A549 (cell line): ENCODE data around the gene RNGTT. TPM values are rescaled to one million over a fixed set of nuclear protein-coding genes. Genes with fewer than 3 reads are reported as not detected.

Source experiments
- ATAC-seq, 2 experiments: fragments of 200-7000 bp in 1 of 2; fragments of >200 bp in 1 of 2; cut with Nextera tagmentation in 1 of 2; cut with Tn5 transposase in 1 of 2; 3 replicates each; pipeline versions ENCODE4 v1.8.0 to v1.9.1; 2018 to 2020; ENCODE audit warnings: mild to moderate bottlenecking in 1 of 2, moderate library complexity in 1 of 2
- CTCF ChIA-PET: fragments of 300-600 bp; sonication (Branson Sonifier 250); formaldehyde crosslinking; extraction: SDS; loops from one replicate; lab custom pipeline; 2021; ENCODE audit warnings: antibody characterized with exemption, inconsistent platforms; lab: Yijun Ruan, JAX
- POLR2A ChIA-PET: fragments of 350-600 bp; formaldehyde crosslinking; extraction: SDS; loops from one replicate; lab custom pipeline; 2021; ENCODE audit warnings: antibody characterized with exemption, inconsistent platforms; lab: Yijun Ruan, JAX
- DNase-seq, 2 experiments: peaks; one replicate each; pipeline versions ENCODE4 v3.0.0 to v3.0.0-alpha.2; 2011 to 2016; ENCODE audit warnings: low read depth in 1 of 2, low spot score in 1 of 2
- FAIRE-seq: peaks from 2 replicates; lab custom pipeline; 2011; peaks lifted over from hg19 to GRCh38; lab: Jason Lieb, UNC
- H3K27ac ChIP-seq, 2 experiments: fragments of >200 bp; sonication (Bioruptor Twin); formaldehyde crosslinking; 3 replicates each; pipeline ENCODE4 v1.5.1; 2016 to 2017
- H3K4me1 ChIP-seq: fragments of >200 bp; sonication (Bioruptor Twin); formaldehyde crosslinking; 3 replicates; pipeline ENCODE4 v1.6.1; 2016
- H3K4me2 ChIP-seq: fragments of >200 bp; sonication (Bioruptor Twin); formaldehyde crosslinking; 3 replicates; pipeline ENCODE4 v1.6.1; 2016
- H3K4me3 ChIP-seq: fragments of >200 bp; sonication (Bioruptor Twin); formaldehyde crosslinking; 3 replicates; pipeline ENCODE4 v1.5.1; 2016
- H3K9me3 ChIP-seq: fragments of >200 bp; sonication (Bioruptor Twin); formaldehyde crosslinking; 3 replicates; pipeline ENCODE4 v1.6.1; 2016
- BCL3 ChIP-seq: fragments of >200 bp; sonication (Bioruptor Twin); formaldehyde crosslinking; IDR thresholded peaks from 3 replicates; pipeline ENCODE4 v1.6.1; 2016
- BHLHE40 ChIP-seq: IDR thresholded peaks from 2 replicates; pipeline ENCODE4 v1.6.1; 2012; ENCODE audit warnings: low read depth, low read length, inconsistent platforms
- CBX2 ChIP-seq: fragments of 200-600 bp; sonication (generic); IDR thresholded peaks from 2 replicates; pipeline ENCODE4 v1.6.1; 2016; ENCODE audit warnings: low read depth, mild to moderate bottlenecking, borderline replicate concordance
- CTCF ChIP-seq: fragments of >200 bp; sonication (Bioruptor Twin); formaldehyde crosslinking; IDR thresholded peaks from 3 replicates; pipeline ENCODE4 v1.5.1; 2016
- EHF ChIP-seq: fragments of 250-450 bp; sonication (Bioruptor Pico); IDR thresholded peaks from 2 replicates; pipeline ENCODE4 v1.5.0; 2020; ENCODE audit warnings: mild to moderate bottlenecking
- EP300 ChIP-seq, 2 experiments: fragments of >200 bp; sonication (Bioruptor Twin); formaldehyde crosslinking; IDR thresholded peaks; 2 replicates in 1 of 2; 3 replicates in 1 of 2; pipeline ENCODE4 v1.6.1; 2016 to 2017
- ESRRA ChIP-seq: fragments of 150-350 bp; IDR thresholded peaks from 2 replicates; pipeline ENCODE4 v1.6.1; 2014; ENCODE audit warnings: mild to moderate bottlenecking, low read length, borderline replicate concordance
- FOSB ChIP-seq: fragments of 250-450 bp; sonication (Bioruptor Pico); IDR thresholded peaks from 2 replicates; pipeline ENCODE4 v1.5.0; 2020; ENCODE audit warnings: mild to moderate bottlenecking, moderate library complexity
- HMGXB4 ChIP-seq: fragments of 250-450 bp; sonication (Bioruptor Pico); IDR thresholded peaks from 2 replicates; pipeline ENCODE4 v1.5.0; 2021; ENCODE audit warnings: mild to moderate bottlenecking, moderate library complexity, borderline replicate concordance
- HOXB13 ChIP-seq: fragments of 250-450 bp; sonication (Bioruptor Pico); IDR thresholded peaks from 2 replicates; pipeline ENCODE4 v1.5.0; 2020; ENCODE audit warnings: low read depth, mild to moderate bottlenecking, moderate library complexity
- JUN ChIP-seq, 2 experiments: fragments of >200 bp; sonication (Bioruptor Twin); formaldehyde crosslinking; IDR thresholded peaks; 2 replicates in 1 of 2; 3 replicates in 1 of 2; pipeline ENCODE4 v1.6.1; 2016 to 2017
- JUNB ChIP-seq: fragments of >200 bp; sonication (Bioruptor Twin); formaldehyde crosslinking; IDR thresholded peaks from 2 replicates; pipeline ENCODE4 v1.6.1; 2016
- KDM1A ChIP-seq: fragments of 200-600 bp; sonication (generic); IDR thresholded peaks from 2 replicates; pipeline ENCODE4 v1.6.1; 2016; ENCODE audit warnings: low read depth, mild to moderate bottlenecking
- KDM5A ChIP-seq: fragments of 200-600 bp; sonication (generic); IDR thresholded peaks from 2 replicates; pipeline ENCODE4 v1.6.1; 2016; ENCODE audit warnings: antibody characterized with exemption, mild to moderate bottlenecking
- MAFK ChIP-seq: fragments of 450-650 bp; IDR thresholded peaks from 2 replicates; pipeline ENCODE4 v1.6.1; 2014; ENCODE audit not compliant: partially characterized antibody
- MAZ ChIP-seq: fragments of 150-350 bp; IDR thresholded peaks from 2 replicates; pipeline ENCODE4 v1.6.1; 2014; ENCODE audit warnings: antibody characterized with exemption, low read depth, low read length, borderline replicate concordance
- MYC ChIP-seq: IDR thresholded peaks from 2 replicates; pipeline ENCODE4 v1.6.1; 2012; ENCODE audit warnings: mild to moderate bottlenecking, inconsistent platforms, low read length, improper control_type of control experiment, borderline replicate concordance
- PBX3 ChIP-seq: IDR thresholded peaks from 2 replicates; pipeline ENCODE4 v1.6.1; 2012
- PHF8 ChIP-seq: fragments of 200-600 bp; sonication (generic); IDR thresholded peaks from 2 replicates; pipeline ENCODE4 v1.6.1; 2016; ENCODE audit warnings: low read depth, mild to moderate bottlenecking, antibody characterized with exemption, moderate library complexity, borderline replicate concordance
- RAD21 ChIP-seq, 2 experiments: fragments of >200 bp in 1 of 2; sonication (Bioruptor Twin) in 1 of 2; formaldehyde crosslinking in 1 of 2; IDR thresholded peaks in 1 of 2; conservative IDR thresholded peaks in 1 of 2; 2 replicates in 1 of 2; 3 replicates in 1 of 2; pipeline ENCODE4 v1.6.1; 2012 to 2018; ENCODE audit warnings: inconsistent platforms in 1 of 2
- RARB ChIP-seq: fragments of 250-450 bp; sonication (Bioruptor Pico); IDR thresholded peaks from 2 replicates; pipeline ENCODE4 v1.8.0; 2021; ENCODE audit warnings: mild to moderate bottlenecking, moderate library complexity
- REST ChIP-seq: fragments of 200-600 bp; sonication (generic); IDR thresholded peaks from 2 replicates; pipeline ENCODE4 v1.6.1; 2016; ENCODE audit warnings: antibody characterized with exemption, mild to moderate bottlenecking, moderate library complexity
- RFX5 ChIP-seq: fragments of 450-650 bp; IDR thresholded peaks from 2 replicates; pipeline ENCODE4 v1.7.1; 2014; ENCODE audit warnings: antibody characterized with exemption, mild to moderate bottlenecking, moderate library complexity
- SMC3 ChIP-seq: fragments of >200 bp; sonication (Bioruptor Twin); formaldehyde crosslinking; IDR thresholded peaks from 3 replicates; pipeline ENCODE4 v1.6.1; 2018; ENCODE audit warnings: inconsistent platforms
- SREBF2 ChIP-seq: fragments of 450-650 bp; IDR thresholded peaks from 2 replicates; pipeline ENCODE4 v1.6.1; 2014; ENCODE audit warnings: mild to moderate bottlenecking, moderate library complexity
- ZC3H11A ChIP-seq: fragments of 450-650 bp; IDR thresholded peaks from 2 replicates; pipeline ENCODE4 v1.6.1; 2014; ENCODE audit warnings: antibody characterized with exemption, mild to moderate bottlenecking
- ZFP36 ChIP-seq: fragments of 450-650 bp; IDR thresholded peaks from 2 replicates; pipeline ENCODE4 v1.6.1; 2014; ENCODE audit warnings: borderline replicate concordance; ENCODE audit not compliant: partially characterized antibody
- WGBS: methylation state at CpG from one replicate; pipeline ENCODE4 v1.1.6; 2017; ENCODE audit errors: missing lambda C conversion rate; 5-methylcytosine and 5-hydroxymethylcytosine counted together
- polyA plus RNA-seq, 4 experiments: library from polyadenylated mRNA; depleted of rRNA in 3 of 4; stranded (reverse); fragments of >200 nt; fragmentation: RNase III in 1 of 4; extraction: RNeasy Plus Mini Kit Qiagen cat#74134 plus additional on column Dnase treatment in 1 of 4; gene quantifications; 2 replicates in 3 of 4; 3 replicates in 1 of 4; pipeline ENCODE4 v1.2.3, GENCODE V29; 2011 to 2017

RNGTT gene
- polyA plus RNA-seq, 2 of the 4 experiments (the other 2 are of a cell fraction) = 11.6 to 15.0 TPM

- CTCF ChIA-PET = no interaction called here
- POLR2A ChIA-PET = no interaction called here
- H3K4me3 ChIP-seq = no peak overlapping the region
- FAIRE-seq = no peak
- TF ChIP-seq MAZ (no peak), FOSB (no peak), PBX3 (no peak), SREBF2 (no peak), CBX2 (no peak), RFX5 (no peak), ZC3H11A (no peak), KDM5A (no peak), JUN (IDR thresholded peaks at IDR 0.05) (no peak), KDM1A (no peak), SMC3 (no peak), MAFK (no peak)
- H3K9me3 ChIP-seq = no peaks in the 10 kb centered on the region
- 3% methylated on average over 3 of the region's 3 CpGs for WGBS
- no peak for DNase-seq
- H3K27ac ChIP-seq = no peak overlapping the region
- no peaks in the 10 kb centered on the region for H3K4me1 ChIP-seq
- no peak overlapping the region for H3K4me2 ChIP-seq
- no peak for ATAC-seq
Measured at GRCh38 chr6:88572449-88573139, 390.8 kb downstream of the RNGTT start.

- no peak for TF ChIP-seq CTCF
- TF ChIP-seq MAFK = no peak
- no peak for TF ChIP-seq EHF (CRISPR knock-in tag)
- TF ChIP-seq HOXB13 = no peak
- no peak for TF ChIP-seq HMGXB4 (CRISPR knock-in tag)
- no peak for TF ChIP-seq BCL3
- no peak for TF ChIP-seq RARB (CRISPR knock-in tag)
- no peak for TF ChIP-seq JUNB
- TF ChIP-seq FOSB = no peak
- no peak for TF ChIP-seq CBX2
- TF ChIP-seq, all 56 proteins: peak for 0
- ChIA-PET CTCF (no interaction called here), POLR2A (no interaction called here)
- Histone ChIP-seq H3K27ac (no peak overlapping the region), H3K4me3 (no peak overlapping the region), H3K4me1 (no peaks in the 10 kb centered on the region), H3K9me3 (no peaks in the 10 kb centered on the region), H3K4me2 (no peak overlapping the region)
- FAIRE-seq (no peak), DNase-seq (no peak), ATAC-seq (no peak)
Measured at GRCh38 chr6:88569959-88570358, 393.5 kb downstream of the RNGTT start.

- DNase-seq (no peak), ATAC-seq (no peak), FAIRE-seq (no peak)
- no peak overlapping the region for H3K4me3 ChIP-seq
- CTCF ChIA-PET = no interaction called here
- no peak overlapping the region for H3K27ac ChIP-seq
- 48% methylated on average over 2 of the region's 2 CpGs for WGBS
- H3K9me3 ChIP-seq = no peaks in the 10 kb centered on the region
- H3K4me1 ChIP-seq = no peaks in the 10 kb centered on the region
- POLR2A ChIA-PET = no interaction called here
- no peak overlapping the region for H3K4me2 ChIP-seq
- TF ChIP-seq MAZ (no peak), REST (no peak), EP300 (IDR thresholded peaks at IDR 0.05) (no peak), RAD21 (conservative IDR thresholded peaks at IDR 0.05 in 1 of 2, IDR thresholded peaks at IDR 0.05 in 1 of 2) (no peak), BHLHE40 (no peak), MYC (no peak), PHF8 (no peak), JUNB (no peak), ZFP36 (no peak), ESRRA (no peak)
Measured at GRCh38 chr6:88567696-88568095, 395.7 kb downstream of the RNGTT start.
